Mucosa of descending colon (tissue), 3 donors: ENCODE measurements around the gene GCNA. TPM values are rescaled to one million over a fixed set of nuclear protein-coding genes. Genes with fewer than 3 reads are reported as not detected.
"Not testable (repeated sequence)": the region's sequence is repeated elsewhere in the genome, so short reads cannot be mapped to it uniquely, and the experiment has no call there.

Experiments
- ATAC-seq: fragments of 200-7000 bp; cut with Tn5 transposase; one replicate; pipeline ENCODE4 v1.9.1; 2020; ENCODE audit warnings: mild to moderate bottlenecking, moderate library complexity
- DNase-seq, 3 donors: peaks; one replicate each; pipeline ENCODE4 v3.0.0-alpha.2; 2020
- H3K36me3 ChIP-seq: fragments of 200-600 bp; one replicate; pipeline ENCODE4 v1.8.0; 2021; ENCODE audit warnings: low read depth, mild to moderate bottlenecking
- H3K4me1 ChIP-seq: fragments of 200-600 bp; one replicate; pipeline ENCODE4 v1.8.0; 2021; ENCODE audit warnings: low read depth, mild to moderate bottlenecking
- H3K4me3 ChIP-seq: fragments of 200-600 bp; one replicate; pipeline ENCODE4 v1.8.0; 2021; ENCODE audit warnings: mild to moderate bottlenecking
- H3K9me3 ChIP-seq: fragments of 200-600 bp; one replicate; pipeline ENCODE4 v1.8.0; 2021; ENCODE audit warnings: mild to moderate bottlenecking
- intact Hi-C, 2 donors: fragments of 100-400 bp; cut with DNase I in 1 of 2; cut with micrococcal nuclease in 1 of 2; formaldehyde crosslinking; loops; one replicate each; pipeline versions ENCODE4 v1.11.0 to v1.11.1; 2022; cut with DNase I, micrococcal nuclease
- total RNA-seq, 3 donors: library from RNA; stranded (reverse); fragmentation: NEBNext Ultra II Directional in 2 of 3; extraction: Animal tissue kit (Norgen Biotek cat#: 25700) in 2 of 3; gene quantifications; one replicate each; pipeline versions ENCODE4 v1.2.1 to v1.2.4, GENCODE V29; 2021 to 2023
- TF ChIP-seq, protein P1 (sequence below): fragments of 200-600 bp; IDR thresholded peaks from one replicate; pipeline ENCODE4 v1.8.0; 2022; ENCODE audit warnings: antibody characterized with exemption, mild to moderate bottlenecking
- donor health status: DM: no; HTN: no; CAD: no; lungs with moderate emphysema.
- donor health status: DM: no; HTN: no; CAD: no.
- donor health status: DM: no; HTN: yes; CAD: no.

The GCNA gene
- total RNA-seq, 3 donors from 2014 or later: 1.2 to 2.0 (median 1.5) TPM

- TF ChIP-seq, protein P1, sequence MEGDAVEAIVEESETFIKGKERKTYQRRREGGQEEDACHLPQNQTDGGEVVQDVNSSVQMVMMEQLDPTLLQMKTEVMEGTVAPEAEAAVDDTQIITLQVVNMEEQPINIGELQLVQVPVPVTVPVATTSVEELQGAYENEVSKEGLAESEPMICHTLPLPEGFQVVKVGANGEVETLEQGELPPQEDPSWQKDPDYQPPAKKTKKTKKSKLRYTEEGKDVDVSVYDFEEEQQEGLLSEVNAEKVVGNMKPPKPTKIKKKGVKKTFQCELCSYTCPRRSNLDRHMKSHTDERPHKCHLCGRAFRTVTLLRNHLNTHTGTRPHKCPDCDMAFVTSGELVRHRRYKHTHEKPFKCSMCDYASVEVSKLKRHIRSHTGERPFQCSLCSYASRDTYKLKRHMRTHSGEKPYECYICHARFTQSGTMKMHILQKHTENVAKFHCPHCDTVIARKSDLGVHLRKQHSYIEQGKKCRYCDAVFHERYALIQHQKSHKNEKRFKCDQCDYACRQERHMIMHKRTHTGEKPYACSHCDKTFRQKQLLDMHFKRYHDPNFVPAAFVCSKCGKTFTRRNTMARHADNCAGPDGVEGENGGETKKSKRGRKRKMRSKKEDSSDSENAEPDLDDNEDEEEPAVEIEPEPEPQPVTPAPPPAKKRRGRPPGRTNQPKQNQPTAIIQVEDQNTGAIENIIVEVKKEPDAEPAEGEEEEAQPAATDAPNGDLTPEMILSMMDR: no peak
- intact Hi-C loops: no loop called here
- no peak overlapping the region for H3K4me3 ChIP-seq
- H3K9me3 ChIP-seq: no peaks in the 10 kb centered on the region
- ATAC-seq (no peak), DNase-seq (no peak)
- H3K36me3 ChIP-seq: no peaks in the 10 kb centered on the region
- H3K4me1 ChIP-seq: no peaks in the 10 kb centered on the region
Measured at GRCh38 chrX:71604141-71604540, 25.9 kb downstream of the GCNA start.

GRCh38 chrX:71604796-71605568, 26.7 kb downstream of the GCNA start:
- Histone ChIP-seq H3K4me1 (no peaks in the 10 kb centered on the region), H3K9me3 (no peaks in the 10 kb centered on the region), H3K36me3 (no peaks in the 10 kb centered on the region), H3K4me3 (no peak overlapping the region)
- ATAC-seq (no peak), DNase-seq (no peak)
- intact Hi-C loops: no loop called here
- TF ChIP-seq, protein P1: no peak

GRCh38 chrX:71606536-71607216, 28.4 kb downstream of the GCNA start:
- DNase-seq (no peak), ATAC-seq (peak; percentile 64)
- TF ChIP-seq, protein P1: no peak
- Histone ChIP-seq H3K4me1 (no peaks in the 10 kb centered on the region), H3K36me3 (no peaks in the 10 kb centered on the region), H3K9me3 (no peaks in the 10 kb centered on the region), H3K4me3 (no peak overlapping the region)
- intact Hi-C loops: no loop called here

DNA sequence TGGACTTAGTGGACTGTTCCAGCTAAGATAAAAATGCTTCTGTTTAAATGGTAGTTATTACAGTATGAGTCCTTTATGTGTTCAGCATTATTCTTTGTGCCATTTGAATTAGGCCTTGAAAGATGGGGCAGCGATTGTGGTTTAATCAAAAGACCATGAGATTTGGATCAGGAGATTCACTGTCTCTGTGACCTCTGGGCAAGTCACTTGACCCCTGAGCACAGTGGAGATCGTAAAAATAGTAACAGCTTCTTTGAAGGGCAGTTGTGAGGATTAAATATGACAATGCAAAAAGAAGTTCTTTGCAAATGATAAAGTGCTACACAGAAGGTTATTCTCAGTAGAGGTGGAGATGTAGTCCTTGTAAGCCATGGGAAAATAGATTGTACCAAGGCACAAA, 29.3 kb downstream of the GCNA start:
- intact Hi-C loops: no loop called here
- DNase-seq (no peak), ATAC-seq (no peak)
- TF ChIP-seq, protein P1: no peak
- H3K4me3 ChIP-seq: no peak overlapping the region
- H3K4me1 ChIP-seq: no peaks in the 10 kb centered on the region
- H3K36me3 ChIP-seq: no peaks in the 10 kb centered on the region
- H3K9me3 ChIP-seq: no peaks in the 10 kb centered on the region

DNA sequence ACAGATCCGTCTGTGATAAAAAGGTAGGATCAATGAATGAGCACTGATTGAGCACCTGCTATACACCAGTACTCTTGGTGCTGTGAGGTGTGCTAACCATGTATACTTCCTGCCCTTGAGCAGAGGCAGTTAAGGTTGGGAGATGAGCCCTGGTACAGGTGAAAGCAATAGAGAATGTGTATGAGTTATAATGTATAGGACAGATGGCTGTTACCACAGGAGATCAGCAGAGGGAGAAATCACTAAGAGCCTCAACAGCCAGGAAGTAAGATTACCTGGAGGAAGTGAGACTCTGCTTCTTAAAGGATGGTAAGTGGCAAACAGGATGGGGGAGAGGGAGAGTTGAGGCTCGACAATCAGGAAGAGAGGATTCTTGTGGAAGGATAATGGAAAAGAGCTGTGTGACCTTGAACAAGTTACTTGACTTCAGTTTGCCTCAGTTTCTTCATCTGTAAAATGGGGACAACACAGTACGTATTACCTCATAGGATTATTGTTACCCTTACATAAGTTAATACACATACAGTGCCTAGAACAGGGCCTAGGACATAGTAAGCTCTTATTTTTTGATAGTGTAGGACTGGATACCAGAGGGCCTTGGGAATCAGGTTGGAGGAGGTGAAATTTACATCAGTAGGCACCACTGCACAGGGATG, 31.0 kb downstream of the GCNA start:
- Histone ChIP-seq H3K4me3 (no peak overlapping the region), H3K9me3 (no peaks in the 10 kb centered on the region), H3K36me3 (no peaks in the 10 kb centered on the region), H3K4me1 (no peaks in the 10 kb centered on the region)
- ATAC-seq (peak; percentile 47), DNase-seq (no peak)
- TF ChIP-seq, protein P1: no peak
- intact Hi-C loops: no loop called here

- intact Hi-C loops, H3K4me3 ChIP-seq, H3K4me1 ChIP-seq, H3K9me3 ChIP-seq, DNase-seq, H3K36me3 ChIP-seq, ATAC-seq: not testable (repeated sequence)
Measured at GRCh38 chrX:71611736-71612135, 33.5 kb downstream of the GCNA start.
